CD4-positive, alpha-beta T cell treated with Interleukin-4 for 1 hour (primary cell): ENCODE measurements around the gene NDUFA13.
"Not testable (repeated sequence)": the region's sequence is repeated elsewhere in the genome, so short reads cannot be mapped to it uniquely, and the experiment has no call there.

Source experiments
- DNase-seq, 2 donors: peaks; one replicate each; pipeline ENCODE4 v3.0.0-alpha.2; 2020 to 2022

The NDUFA13 gene

GRCh38 chr19:19515642-19516519 is at the start of gene NDUFA13:
Gene NDUFA13, plus strand, starts transcription at chr19:19516225. Its CDS starts 14 bp downstream, at chr19:19516239.
- peak; percentile 93 to 96 for DNase-seq

GRCh38 chr19:19468424-19469050 is 47.5 kb upstream of the NDUFA13 start:
- DNase-seq = no peak

- no peak for DNase-seq
Measured at GRCh38 chr19:19470579-19470978, 45.4 kb upstream of the NDUFA13 start.

- DNase-seq = no peak
Measured at GRCh38 chr19:19471682-19472081, 44.3 kb upstream of the NDUFA13 start.

- DNase-seq = not testable (repeated sequence)
Measured at GRCh38 chr19:19472106-19472505, 43.9 kb upstream of the NDUFA13 start.

GRCh38 chr19:19475015-19475765 is 40.8 kb upstream of the NDUFA13 start:
- DNase-seq = no peak

GRCh38 chr19:19475849-19476828 is 39.9 kb upstream of the NDUFA13 start:
- peak; percentile 23 to 29 for DNase-seq

GRCh38 chr19:19477705-19478383 is 38.2 kb upstream of the NDUFA13 start:
- DNase-seq = no peak

GRCh38 chr19:19480688-19481087 is 35.3 kb upstream of the NDUFA13 start:
- no peak for DNase-seq

GRCh38 chr19:19482809-19483596 is 33.0 kb upstream of the NDUFA13 start:
- DNase-seq = no peak

GRCh38 chr19:19485161-19485997 is 30.6 kb upstream of the NDUFA13 start:
- no peak for DNase-seq

GRCh38 chr19:19485998-19486290 is 30.1 kb upstream of the NDUFA13 start:
- DNase-seq = no peak

- DNase-seq = no peak
Measured at GRCh38 chr19:19486343-19487076, 29.5 kb upstream of the NDUFA13 start.

GRCh38 chr19:19487077-19487949 is 28.7 kb upstream of the NDUFA13 start:
- DNase-seq = no peak

GRCh38 chr19:19487950-19488874 is 27.8 kb upstream of the NDUFA13 start:
- DNase-seq = no peak

GRCh38 chr19:19488875-19489690 is 26.9 kb upstream of the NDUFA13 start:
- peak; percentile 95 to 98 for DNase-seq
